TTC549 (cell line): ENCODE measurements around the gene EZR.

Source experiments
- FAIRE-seq: peaks from 2 replicates; lab custom pipeline; 2012; peaks lifted over from hg19 to GRCh38; lab: Jason Lieb, UNC

EZR gene

DNA sequence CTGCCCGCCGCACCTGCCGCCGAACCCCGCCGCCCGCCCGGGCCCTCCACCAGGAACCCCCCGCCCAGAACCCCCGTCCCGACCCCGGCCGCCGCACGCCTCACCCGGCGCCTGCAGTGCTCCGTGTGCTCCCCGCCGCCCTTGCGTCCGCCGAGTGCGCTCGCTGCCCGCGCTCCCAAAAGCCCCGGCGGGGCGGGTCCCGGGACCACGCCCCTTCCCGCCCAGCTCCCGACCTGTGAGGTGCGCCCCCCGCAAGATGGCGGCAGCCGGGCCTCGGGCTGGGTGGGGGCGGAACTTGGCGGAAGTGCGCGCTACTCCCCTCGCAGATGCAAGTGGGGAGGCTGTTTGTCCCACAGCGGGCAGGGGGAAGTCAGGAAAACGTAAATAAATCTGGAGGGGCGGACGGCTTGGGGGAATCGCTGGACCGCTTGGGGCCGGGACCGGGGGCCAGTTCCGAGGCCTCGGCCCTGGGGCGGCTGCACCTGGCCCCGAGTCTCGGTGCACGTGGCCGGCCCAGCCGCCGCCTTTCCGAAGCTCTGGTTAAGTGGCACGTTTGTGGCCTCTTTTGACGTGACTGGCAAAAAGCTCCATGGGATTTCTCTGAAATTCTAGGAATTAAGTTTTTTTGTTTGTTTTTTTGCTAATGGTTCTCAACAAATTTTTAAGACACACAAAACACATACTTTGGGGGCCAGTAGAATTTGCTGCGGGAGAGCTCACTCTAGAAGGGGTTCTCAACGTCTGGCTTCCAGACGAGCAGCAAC, at the start of gene EZR:
Gene EZR (minus strand): TSS at position 156 of the 764 bp plus-strand sequence. CDS start 1,275 bp downstream, outside the sequence.
- no peak for FAIRE-seq

DNA sequence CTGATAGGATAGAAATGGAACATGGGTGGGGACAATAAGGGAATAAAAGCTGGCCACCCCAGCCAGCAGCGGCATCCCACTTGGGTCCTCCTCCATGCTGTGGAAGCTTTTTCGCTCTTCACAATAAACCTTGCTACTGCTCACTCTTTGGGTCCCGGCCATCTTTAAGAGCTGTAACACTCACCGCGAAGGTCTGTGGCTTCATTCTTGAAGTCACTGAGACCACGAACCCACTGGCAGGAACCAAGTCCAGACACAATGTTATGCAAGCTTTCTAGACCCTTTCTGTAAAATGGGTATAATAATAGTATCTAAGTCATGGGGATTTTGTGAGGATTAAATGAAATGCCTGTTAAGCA, 48.9 kb upstream of the EZR start:
- no peak for FAIRE-seq

DNA sequence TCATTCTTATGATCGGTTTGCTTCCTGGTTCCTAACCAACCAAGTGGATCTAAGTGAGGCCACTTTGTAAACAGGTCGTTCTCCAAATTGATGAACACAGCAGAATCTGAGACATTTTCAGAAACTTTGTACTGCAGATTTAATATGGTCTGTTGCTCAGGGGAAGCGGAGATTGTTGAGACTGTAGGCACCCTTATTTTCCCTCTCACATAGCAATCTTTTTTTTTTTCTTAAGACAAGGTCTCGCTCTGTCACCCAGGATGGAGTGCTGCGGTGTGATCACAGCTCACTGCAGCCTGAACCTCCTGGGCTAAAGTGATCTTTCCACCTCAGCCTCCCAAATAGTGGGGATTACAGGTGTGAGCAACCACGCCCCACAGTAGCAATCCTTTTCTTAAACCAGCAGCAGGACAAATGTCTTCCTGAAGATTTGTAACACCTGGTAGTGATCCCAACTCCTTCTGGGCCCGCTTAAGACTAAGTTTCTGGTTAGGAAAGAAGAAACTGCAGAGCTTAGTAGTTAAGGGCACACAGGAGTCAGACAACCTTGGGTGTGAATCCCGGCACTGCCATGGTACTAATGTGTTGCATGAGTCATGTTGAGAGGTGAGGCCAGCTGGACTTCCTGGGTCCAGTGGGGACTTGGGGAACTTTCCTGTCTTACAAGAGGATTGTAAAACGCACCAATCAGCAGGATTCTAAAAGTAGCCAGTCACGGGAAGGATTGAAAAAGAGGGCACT, 48.4 kb upstream of the EZR start:
- no peak for FAIRE-seq

DNA sequence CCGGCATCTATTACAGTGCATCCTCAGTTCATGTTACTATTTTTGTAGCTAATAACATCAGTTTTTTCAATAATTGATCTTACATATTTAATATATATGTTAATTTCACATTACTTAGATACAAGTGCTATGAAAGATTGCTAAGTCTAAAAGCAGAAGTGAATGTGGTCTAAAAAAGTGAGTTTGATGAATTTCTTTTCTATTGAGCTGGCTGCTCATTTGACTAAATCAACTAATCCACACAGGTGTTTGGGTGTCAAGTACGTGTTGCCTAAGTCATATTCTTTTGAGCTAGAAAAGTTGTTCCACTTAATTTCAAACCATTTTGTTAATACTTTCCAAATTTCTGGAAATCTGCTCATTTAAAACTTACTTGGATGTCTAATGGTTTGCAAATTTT, 46.6 kb upstream of the EZR start:
- FAIRE-seq = no peak

DNA sequence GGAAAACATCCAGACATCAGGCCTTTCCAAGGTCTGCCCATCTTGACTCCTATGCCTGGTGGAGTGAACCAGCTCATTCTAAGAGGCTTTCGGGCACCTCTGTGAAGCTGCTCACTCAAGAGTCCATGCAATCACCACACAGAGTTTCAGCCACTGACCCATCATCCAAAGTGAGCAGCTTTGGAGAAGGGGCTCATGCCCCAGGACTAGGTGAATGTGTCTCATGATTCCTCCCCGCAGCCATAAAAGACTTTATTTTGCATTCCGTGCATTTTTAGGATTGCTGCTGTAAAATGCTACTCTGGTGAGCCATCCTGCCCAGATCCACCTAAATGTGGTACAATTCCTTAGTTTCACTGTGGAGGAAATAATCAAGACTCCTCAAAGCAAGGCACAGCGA, 44.5 kb upstream of the EZR start:
- no peak for FAIRE-seq

DNA sequence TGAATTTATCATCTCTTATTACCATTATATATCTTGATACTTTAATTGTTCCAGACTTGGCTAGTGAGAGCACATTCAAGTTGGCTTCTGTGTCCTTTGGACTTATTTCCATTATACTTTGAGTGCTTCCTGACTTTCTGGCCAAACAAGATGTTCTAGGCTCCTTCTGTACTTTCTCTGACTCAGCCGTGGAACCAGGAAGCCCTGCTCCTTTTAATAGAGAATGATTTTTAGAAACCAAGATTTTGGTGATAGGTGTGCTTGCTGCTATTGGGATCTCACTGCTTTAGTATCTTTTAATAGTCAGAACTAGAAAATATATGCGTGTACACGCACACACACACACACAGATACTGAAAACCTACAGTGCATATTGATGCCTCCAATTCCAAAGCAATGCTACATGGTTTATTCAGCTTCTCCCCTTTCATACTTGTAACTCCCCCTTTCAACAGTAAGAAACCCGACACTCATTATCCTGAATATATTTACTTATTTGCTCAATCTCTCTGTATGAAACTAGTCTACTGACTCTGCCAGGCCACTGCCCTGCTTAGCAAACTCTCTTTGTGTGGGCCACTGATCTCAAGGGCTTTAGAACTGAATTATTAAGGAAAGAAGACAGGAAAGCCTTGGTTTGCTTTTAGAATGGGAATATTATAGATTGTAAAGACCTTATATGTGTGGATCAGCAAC, 42.7 kb upstream of the EZR start:
- no peak for FAIRE-seq

DNA sequence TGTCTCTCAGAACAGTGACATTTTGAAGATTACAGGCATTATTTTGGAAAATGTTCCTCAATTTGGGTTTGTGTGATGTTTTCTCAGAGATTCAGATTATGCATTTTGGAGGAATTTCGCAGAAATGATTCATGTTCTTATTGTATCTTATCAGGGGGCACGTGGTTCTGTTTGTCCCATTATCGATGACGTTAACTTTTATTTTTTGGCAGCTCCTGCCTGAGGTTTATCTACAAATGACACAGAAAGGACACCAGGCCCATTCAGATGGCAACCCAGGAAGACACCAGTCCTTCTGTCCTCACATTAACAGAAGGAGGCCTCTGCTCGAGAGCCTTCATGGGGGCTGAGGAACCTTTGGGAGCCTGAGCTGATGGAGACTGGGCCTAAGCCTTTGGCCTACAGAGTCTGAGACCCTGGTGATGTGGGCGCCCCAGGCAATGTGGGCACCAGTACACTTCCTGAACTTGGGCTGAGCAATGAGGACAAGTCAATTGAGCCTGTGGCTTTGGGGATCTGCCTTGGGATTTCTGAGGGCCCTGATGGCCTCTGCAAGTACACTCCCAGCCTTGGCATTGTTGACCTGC, 41.2 kb upstream of the EZR start:
- no peak for FAIRE-seq

DNA sequence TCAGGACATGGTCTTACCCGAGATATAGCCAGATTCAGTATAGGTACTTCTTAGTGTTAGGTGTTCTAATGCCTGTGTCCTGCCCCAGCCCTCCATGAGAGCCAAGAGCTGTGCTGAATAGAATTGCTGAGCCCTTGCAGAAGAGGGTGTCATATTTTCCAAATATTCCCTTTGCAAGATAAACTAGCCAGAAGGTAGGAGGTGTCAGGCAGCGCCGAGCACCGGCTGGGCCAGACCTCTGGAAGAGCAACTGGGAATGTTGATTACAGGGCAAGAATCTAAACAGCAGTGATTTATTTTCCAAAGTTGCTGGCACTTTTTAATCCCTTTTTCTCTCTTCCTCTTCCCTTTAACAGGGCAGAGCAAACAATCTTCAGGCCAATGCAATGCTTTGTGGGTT, 37.1 kb upstream of the EZR start:
- FAIRE-seq = no peak

DNA sequence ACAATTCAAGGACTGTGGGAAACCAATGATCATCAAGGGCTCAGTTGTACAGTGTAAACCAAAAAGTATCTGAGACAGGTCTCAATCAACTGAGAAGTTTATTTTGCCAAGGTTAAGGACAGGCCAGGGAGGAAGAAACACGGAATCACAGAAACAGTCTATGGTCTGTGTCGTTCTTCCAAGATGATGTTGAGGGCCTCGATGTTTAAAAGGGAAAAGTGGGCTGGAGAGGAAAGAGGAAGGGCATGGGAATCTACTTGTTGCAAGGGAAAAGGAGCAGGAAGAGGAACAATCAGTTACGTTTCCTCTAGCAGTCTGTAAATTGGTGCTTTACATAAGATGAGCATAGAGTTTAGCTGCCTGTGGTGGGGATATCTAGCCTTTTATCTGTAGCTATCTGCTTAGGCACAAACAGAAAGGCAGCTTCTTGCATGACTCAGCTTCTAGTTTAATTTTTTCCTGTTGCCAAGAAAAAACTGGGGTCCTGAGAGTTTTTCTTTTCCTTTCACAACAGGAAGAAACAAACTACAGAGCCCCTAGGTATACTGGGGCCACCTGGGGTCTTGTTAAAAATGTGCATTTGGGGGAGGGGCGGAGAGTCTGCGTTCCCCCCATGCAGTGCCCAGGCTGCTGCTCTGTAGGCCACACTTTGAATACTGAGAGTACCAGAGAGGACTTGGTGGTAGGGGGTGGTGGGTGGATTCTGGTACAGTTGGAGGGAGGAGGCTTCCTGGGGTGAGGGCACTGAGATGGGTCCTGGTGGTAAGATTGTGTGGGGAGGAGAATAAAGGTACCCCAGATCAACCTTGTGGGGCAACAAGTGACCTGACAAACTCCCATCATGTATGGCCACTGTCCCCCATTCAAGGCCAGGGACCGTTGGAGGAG, 35.3 kb upstream of the EZR start:
- no peak for FAIRE-seq

DNA sequence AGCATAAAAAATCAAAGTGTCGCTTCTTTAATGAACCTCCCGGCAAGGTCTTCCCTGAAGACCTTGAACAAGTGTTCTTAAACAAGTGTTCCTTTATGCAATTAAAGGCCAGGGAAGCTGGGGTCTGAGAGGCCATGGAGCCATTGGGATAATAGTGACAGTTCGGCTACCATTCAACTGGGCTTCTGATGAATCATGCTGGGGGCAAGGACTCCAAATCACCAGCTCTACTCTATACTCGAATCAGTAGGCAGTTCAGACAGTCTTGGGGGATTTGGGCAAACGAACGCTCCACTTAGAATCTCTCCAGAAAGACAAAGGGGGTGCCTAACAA, 34.7 kb upstream of the EZR start:
- no peak for FAIRE-seq

DNA sequence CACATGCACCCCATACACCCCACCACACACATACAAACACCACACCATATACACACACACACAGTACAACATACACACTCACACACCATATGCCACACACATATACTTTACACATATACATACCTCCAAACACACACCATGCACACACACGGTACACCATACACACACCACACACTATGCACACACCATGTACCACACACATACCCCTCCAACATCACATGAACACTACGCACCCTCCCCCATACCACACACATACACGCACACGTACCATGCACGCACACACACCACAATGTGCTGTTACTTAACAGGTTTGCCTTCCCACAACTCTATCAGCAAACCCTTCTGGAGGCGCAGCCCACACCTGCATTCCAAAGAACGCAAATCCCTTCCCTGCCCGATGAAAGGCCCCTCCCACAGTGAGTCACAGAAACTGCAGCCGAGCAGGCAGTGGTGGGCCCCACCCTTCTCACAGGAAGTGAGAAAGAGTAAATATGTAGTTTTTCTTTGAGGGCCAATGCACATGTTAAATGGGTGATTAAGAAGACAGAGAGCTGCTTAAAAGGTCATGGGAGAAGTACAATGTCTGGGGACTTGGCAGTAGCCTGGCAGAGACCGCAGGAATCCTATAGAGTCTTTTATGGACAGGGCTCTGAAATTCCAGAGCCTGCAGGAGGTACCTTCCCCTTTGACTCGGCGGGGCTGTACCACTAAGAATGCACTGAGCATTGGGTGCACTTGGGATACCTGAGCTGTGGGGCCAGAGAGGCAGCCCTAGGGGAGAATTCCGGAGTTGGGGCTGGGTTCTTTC, 34.1 kb upstream of the EZR start:
- no peak for FAIRE-seq

DNA sequence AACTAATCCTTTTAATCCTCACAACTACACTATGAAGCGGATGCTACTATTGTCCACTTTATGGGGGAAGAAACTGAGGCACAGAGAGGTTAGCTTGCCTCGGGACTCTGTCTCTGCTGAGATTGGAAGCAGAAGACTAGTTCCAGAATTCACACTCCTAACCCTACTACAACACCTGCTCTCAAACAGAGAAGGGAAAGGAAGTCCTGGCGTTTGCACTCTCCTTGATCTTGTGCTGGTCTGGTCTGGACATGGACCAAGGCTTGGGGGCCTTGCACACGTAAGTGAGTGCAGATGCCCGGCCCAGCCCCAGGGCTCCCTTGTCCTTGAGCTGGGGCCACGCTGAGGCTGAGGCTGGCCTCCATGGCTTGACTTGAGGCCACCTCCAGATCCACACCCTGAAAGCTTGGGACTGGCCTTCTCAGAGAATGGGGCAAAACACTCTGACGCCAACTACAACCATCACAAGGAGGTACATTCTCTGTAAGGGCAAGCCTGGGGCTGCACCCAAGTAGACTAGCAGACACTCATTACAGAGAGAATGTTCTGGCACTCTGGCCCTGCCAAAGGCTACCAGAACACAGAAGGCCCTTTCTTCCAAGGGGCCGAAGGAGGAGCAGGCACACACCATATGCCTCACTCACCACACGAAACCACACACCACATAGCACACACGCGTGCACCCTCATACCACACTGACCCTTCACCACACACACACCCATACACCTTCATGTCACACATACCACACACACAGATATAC, 33.3 kb upstream of the EZR start:
- no peak for FAIRE-seq

DNA sequence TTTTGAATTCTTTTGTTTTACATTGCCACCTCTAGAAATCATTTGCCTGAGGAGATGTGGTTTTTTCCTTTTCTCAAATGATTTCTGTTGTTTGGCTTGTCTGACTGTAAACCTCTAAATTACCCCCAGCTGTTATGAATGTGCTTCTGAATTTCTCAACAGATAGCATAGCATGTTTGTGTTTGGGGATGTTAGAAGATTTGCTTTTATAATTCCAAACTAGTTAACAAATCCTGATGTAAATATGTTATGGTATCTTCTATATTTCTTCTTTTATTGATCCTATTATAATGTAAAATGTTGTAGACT, 31.6 kb upstream of the EZR start:
- FAIRE-seq = no peak

DNA sequence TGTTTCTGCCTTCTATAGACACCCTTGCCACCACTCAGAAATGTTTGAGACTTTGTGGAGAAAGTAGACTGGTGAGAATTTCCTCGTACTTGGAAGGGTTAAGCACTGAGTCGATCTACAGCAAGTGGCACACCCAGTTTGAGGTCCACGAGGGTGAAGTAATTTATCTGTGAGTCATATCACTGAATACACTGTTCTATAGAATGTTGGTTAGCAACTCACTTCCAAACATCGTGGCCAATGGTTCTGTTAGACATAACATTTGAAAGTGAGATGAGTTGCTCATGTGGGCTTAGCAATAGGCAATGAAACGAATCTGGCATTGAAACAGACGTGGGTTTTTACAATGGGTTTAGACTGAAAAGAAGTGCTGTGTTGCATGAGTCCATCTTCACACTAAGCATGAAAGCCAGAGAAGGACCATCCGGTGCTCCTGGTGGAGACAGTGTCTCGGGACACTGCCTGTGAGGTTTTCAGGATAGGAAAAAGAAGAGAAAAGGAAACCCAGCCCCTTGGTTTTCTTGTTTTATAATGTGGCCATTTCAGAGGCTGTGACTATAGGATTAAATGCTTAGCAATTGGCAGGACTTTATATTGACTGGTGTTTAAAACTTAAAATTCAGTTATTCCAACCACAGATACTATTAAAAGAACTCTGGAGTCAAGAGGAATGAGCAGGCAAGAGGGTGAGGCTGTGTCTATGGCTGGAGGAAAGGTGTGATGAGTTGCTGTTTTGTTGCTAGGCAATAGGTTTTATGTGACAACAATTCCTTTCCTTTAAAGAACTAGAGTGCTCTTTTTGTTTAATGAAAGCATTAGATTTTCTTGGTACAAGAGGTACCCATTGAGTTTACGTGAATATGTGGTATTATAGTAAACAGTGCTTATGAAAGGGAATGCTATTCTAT, 31.0 kb upstream of the EZR start:
- FAIRE-seq = no peak

DNA sequence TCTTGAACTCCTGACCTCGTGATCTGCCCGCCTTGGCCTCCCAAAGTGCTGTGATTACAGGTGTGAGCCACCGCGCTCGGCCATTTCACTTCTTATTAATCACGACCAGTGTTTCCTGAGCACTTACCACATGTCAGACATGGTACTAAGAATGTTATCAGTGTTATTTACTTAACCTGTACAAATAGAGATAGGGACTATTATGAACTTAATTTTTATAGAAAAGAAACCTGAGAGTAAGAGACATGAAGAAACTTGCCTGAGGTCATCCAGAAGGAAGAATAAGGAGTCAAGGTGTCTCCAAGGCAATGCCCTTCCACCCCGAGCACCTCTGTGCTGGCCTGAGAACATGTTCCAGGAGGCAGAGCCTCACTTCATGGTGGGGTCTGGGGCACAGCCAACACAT, 29.3 kb upstream of the EZR start:
- no peak for FAIRE-seq

DNA sequence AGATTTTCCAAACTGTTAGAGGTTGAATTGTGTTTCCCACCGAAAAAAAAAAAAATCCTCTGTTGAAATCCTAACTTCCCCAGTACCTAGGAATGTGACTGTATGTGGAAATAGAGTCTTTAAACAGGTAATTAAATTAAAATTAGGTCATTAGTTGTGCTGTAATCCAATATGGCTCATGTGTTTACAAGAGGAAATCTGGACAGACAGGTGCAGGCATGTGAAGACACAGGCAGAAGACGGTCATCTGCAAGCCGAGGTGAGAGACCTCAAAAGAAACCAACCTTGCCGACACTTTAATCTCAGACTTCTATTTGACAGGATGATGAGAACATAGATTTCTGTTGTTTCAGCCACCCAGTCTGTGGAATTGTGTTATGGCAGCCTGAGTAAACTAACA, 28.6 kb upstream of the EZR start:
- no peak for FAIRE-seq

DNA sequence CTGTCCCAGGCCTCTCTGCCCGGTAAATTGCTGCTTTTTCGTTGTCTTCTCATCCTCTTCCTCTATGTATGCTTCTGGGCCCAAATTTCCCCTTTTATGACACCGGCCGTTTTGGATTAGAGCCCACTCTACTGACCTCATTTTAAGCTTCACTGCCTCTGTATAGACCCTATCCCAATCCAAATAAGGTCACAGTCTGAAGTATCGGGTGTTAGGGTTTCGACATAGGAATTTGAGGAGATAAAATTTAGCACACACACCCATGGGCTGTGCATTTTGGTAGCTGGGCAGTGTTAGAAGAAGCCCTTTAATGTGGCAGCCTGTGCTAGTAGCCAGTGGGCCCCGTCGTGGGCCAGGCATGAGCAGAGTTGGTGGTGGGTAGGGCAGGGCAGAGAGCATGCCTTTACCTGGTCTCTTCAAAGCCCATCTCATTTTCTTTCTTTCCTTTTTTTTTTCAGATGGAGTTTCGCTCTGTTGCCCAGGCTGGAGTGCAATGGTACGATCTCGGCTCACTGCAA, 27.9 kb upstream of the EZR start:
- FAIRE-seq = no peak

DNA sequence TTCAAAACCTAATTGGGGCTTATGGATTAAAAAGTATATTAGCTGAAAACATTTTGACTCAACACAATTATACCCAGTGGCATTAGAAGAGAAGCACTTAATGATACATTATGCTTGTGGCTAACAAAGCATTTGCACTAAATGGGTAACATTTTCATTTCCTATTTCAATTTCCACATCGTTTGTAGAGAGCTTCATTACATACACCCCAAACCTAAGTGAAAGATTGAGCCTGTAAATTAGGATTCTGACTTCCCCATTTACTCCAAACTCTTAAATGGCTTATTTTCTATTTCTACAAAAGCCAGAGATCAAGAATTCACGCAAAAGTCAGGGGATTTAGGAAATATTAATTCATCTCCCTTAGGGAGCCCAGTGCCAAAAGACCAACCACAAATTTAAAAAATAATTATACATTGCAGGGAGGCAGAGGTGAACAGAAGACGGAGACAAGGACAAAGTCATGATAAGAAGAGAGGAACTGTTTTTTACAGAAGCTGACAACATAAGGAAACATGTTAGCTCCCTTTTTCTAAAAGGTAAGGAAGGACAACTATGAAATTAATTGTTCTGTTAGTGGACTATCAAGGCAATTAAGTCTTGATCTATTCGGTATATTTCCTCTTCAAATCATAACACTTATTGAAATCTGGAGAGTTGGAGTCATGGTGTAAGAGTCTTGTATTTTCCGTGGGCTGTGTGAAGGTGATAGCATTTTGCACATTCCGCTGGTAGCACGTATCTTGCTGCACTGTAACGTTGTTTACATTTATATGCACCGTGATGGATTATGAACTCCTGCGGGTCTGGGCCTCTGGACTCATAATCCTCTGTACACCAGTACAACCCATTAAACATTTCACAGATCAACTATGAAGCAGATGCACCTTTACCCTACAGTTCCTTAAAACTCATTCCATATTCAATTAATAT, 24.8 kb upstream of the EZR start:
- no peak for FAIRE-seq
